ENCODE data around the gene ST3GAL6. TPM values are rescaled to one million over a fixed set of nuclear protein-coding genes. Genes with fewer than 3 reads are reported as not detected.

ST3GAL6 gene
- total RNA-seq, 3 donors from 2014 or later: 0.24 TPM; not detected in 2

DNA sequence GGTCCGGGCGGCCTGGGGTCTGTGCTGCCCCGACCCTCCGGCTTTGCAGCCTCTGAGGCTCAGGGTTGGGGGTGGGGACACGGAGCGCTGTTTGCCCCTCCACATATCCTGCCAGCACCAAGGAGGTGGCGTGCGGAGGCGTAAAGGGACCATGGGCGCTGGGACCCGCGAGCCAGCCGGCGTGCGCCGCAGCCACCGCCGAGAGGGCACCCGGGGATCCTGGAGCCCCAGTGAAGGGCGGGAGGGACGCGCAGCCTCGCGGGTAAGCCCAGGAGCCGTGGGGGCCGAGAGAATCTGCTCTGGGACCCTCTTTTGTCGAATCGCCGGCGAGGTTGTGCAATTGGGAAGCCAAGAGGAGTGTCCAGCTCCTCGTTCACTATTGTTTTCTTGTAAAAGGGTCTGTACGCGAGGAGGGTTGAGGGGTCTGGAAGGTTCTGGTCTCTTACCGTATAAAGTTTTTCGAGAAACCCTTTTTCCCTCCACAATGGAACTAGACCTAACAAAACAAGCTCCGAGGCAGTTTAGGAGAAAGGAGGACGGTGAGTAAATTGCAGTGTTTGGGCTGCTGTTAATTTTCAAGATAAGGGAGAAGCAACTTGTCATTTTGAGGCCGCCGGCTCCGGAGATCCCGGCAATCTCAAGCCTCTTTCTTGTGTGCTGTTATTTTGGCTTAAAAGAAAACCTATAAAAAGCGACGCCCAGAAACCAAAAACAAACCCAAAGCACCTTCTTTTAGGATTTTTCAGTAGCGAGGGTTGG lies 29.9 kb upstream of the ST3GAL6 start:
- DNase-seq: no peak
- Mint-ChIP-seq H3K4me1 (ENCODE audit: low read depth) (peaks cover 17% of the 10 kb centered on the region), H3K27me3 (ENCODE audit: low read depth) (peaks cover 69% of the 10 kb centered on the region), H3K4me3 (peak overlapping the region; percentile 60), H3K9me3 (no peaks in the 10 kb centered on the region), H3K36me3 (ENCODE audit: insufficient read depth) (no peaks in the 10 kb centered on the region)
- peak; percentile 37 to 39 for ATAC-seq

DNA sequence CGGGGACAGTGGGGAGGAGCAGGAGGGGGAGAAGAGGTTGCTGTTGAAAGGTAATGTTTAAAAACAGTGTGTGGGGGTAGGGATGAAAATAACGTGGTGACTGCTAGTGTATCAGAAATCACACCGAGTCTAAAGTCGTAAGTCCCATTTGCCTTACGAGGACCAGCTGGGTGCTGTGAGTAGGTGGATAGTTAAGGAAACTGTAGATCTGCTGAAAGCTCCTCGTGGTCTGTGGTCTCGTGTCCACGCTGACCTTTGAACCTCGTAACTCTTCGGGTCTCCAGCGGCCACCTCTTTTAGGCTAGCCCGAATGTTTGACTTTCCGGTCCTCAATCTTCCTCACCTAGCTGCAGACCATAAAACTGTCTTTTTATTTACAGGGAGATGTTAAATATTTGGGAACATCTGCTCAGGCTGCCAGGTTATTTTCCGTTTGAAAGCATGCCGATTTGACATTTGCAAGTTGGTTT lies 29.3 kb upstream of the ST3GAL6 start:
- H3K4me3 Mint-ChIP-seq: peak overlapping the region; percentile 60
- peaks cover 17% of the 10 kb centered on the region for H3K4me1 Mint-ChIP-seq (ENCODE audit: low read depth)
- ATAC-seq: no peak
- H3K36me3 Mint-ChIP-seq (ENCODE audit: insufficient read depth): no peaks in the 10 kb centered on the region
- H3K9me3 Mint-ChIP-seq: no peaks in the 10 kb centered on the region
- peaks cover 65% of the 10 kb centered on the region for H3K27me3 Mint-ChIP-seq (ENCODE audit: low read depth)
- no peak for DNase-seq

DNA sequence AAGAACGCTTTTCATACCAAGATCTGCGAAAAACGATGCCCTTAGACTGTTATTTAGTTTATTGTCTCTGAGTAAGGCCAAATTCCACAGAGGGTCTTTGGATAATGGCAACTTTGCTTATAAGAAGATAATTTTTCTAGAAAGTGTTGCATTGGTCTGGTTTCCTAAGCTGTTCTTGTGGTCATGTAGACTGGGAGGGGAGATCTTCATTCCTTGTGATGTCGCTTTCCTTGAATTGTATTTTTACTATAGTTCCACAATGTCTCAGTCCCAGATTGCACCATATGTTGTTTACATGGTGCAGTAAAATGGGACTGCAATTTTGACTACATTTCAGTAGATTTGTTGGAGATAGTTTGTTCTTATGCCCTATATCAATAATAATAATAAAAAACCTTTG lies 28.8 kb upstream of the ST3GAL6 start:
- DNase-seq (no peak), ATAC-seq (no peak)
- Mint-ChIP-seq H3K4me3 (no peak overlapping the region), H3K4me1 (ENCODE audit: low read depth) (peaks cover 17% of the 10 kb centered on the region), H3K27me3 (ENCODE audit: low read depth) (peaks cover 62% of the 10 kb centered on the region), H3K36me3 (ENCODE audit: insufficient read depth) (no peaks in the 10 kb centered on the region), H3K9me3 (no peaks in the 10 kb centered on the region)

GRCh38 chr3:98734735-98735134 lies 28.4 kb upstream of the ST3GAL6 start:
- no peak overlapping the region for H3K4me3 Mint-ChIP-seq
- H3K4me1 Mint-ChIP-seq (ENCODE audit: low read depth): peaks cover 17% of the 10 kb centered on the region
- DNase-seq (no peak), ATAC-seq (no peak)
- H3K36me3 Mint-ChIP-seq (ENCODE audit: insufficient read depth): no peaks in the 10 kb centered on the region
- H3K27me3 Mint-ChIP-seq (ENCODE audit: low read depth): peaks cover 59% of the 10 kb centered on the region
- H3K9me3 Mint-ChIP-seq: no peaks in the 10 kb centered on the region

DNA sequence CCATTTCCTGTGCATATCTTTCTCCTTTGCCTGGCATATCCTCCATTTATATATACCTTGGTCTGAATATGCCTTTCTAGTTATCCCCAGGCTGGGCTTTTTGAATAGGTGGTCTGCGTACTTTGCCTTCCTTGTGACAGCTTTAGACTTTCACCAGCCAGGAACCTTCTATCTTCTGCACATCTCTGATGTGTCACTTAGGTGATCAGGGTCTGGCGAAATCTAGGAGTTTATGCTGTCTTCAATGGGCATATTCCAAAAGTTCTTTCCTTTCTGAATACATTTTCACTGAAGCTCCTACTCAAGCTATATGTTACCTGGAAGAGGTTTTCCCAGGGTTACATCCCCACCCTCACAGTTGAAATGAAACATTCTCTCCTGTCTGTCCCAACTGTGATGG lies 27.8 kb upstream of the ST3GAL6 start:
- H3K4me3 Mint-ChIP-seq: no peak overlapping the region
- no peaks in the 10 kb centered on the region for H3K36me3 Mint-ChIP-seq (ENCODE audit: insufficient read depth)
- peaks cover 17% of the 10 kb centered on the region for H3K4me1 Mint-ChIP-seq (ENCODE audit: low read depth)
- H3K27me3 Mint-ChIP-seq (ENCODE audit: low read depth): peaks cover 58% of the 10 kb centered on the region
- no peaks in the 10 kb centered on the region for H3K9me3 Mint-ChIP-seq
- ATAC-seq (no peak), DNase-seq (no peak)

DNA sequence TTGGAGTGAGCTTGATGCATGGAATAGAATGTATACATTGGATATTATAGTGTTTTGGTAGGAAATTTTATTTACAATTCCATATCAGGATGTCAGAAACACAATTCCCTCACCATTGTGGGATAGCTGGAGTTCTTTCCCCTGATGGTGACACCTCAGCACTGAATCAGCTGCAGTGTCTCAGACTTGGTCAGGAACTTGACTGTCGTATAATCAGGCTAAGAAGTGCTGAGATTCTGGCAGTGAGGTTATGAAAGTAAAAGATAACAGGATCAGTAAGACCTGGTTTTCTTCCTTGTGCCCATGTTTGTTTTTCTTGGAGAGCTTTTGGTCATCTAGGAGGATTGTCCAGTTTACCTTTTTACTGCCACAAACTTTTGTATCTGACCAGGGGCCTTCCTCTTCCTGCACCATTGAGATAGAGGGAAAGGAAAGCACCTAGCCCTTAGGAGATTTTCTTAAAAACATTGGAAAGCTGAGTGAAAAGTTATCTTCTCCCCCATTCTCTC lies 27.3 kb upstream of the ST3GAL6 start:
- peaks cover 52% of the 10 kb centered on the region for H3K27me3 Mint-ChIP-seq (ENCODE audit: low read depth)

DNA sequence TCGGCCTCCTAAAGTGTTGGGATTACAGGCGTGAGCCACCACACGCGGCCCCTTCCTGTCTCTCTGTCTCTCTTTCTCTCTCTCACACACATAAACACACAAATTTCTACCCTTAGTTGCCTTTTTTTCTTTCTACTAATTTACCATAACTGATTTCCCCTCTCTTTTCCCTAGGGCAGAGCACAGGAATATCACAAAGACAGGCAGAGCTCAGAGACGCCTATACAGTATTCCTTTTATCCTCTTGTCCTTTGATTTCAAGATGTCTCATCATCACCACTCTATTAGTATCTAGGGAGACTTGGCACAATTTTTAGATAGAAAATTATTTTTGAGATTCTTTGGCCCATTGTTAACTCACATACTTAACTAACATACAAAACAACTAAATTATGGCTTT lies 25.8 kb upstream of the ST3GAL6 start:
- no peak overlapping the region for H3K4me3 Mint-ChIP-seq
- DNase-seq (no peak), ATAC-seq (no peak)
- H3K4me1 Mint-ChIP-seq (ENCODE audit: low read depth): peaks cover 12% of the 10 kb centered on the region
- no peaks in the 10 kb centered on the region for H3K9me3 Mint-ChIP-seq
- H3K36me3 Mint-ChIP-seq (ENCODE audit: insufficient read depth): no peaks in the 10 kb centered on the region
- H3K27me3 Mint-ChIP-seq (ENCODE audit: low read depth): peaks cover 46% of the 10 kb centered on the region

More for the DNA sequence above, 27.3 kb upstream of the ST3GAL6 start:
- Mint-ChIP-seq H3K36me3 (ENCODE audit: insufficient read depth) (no peaks in the 10 kb centered on the region), H3K9me3 (no peaks in the 10 kb centered on the region), H3K4me3 (no peak overlapping the region), H3K4me1 (ENCODE audit: low read depth) (peaks cover 17% of the 10 kb centered on the region)
- no peak for ATAC-seq
- DNase-seq: no peak

DNA sequence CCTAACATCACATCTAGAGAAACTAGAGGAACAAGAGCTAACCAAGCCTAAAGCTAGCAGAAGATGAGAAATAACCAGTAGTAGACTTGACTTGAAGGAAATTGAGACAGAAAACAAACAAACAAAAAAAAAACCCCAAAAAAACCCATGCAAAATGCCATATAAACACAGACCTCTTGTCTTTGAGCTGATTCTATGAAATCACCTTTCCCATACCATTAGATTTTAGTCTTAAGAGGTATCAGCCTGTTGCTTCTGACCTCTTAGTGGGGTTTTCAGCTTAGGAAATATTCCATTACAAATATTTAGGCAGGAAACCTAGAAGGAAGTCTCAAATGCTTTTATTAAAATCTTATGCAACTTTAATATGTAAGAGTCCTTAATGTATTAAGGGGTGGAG lies 23.9 kb upstream of the ST3GAL6 start:
- DNase-seq (no peak), ATAC-seq (no peak)
- Mint-ChIP-seq H3K9me3 (no peaks in the 10 kb centered on the region), H3K27me3 (ENCODE audit: low read depth) (peaks cover 36% of the 10 kb centered on the region), H3K4me3 (no peak overlapping the region), H3K36me3 (ENCODE audit: insufficient read depth) (no peaks in the 10 kb centered on the region), H3K4me1 (ENCODE audit: low read depth) (peaks cover 1% of the 10 kb centered on the region)

DNA sequence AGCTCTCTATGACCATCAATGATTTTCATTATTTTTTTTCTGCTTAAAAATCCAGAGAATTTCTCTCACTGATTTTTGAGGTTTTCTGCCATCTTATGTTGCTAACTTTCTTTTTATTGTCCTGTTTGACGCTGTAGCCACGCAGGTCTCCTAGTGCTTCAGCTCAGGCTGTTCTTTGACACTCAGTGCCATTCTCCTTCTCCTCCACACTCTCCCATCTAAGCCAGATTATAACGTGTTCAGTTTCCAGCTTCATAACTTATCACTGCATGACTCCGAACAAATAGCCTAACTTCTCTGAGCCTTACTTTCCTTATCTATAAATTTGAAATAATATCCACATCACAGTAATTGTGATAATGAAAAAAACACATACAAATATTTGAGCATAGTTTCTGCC lies 22.8 kb upstream of the ST3GAL6 start:
- H3K4me3 Mint-ChIP-seq: no peak overlapping the region
- no peaks in the 10 kb centered on the region for H3K36me3 Mint-ChIP-seq (ENCODE audit: insufficient read depth)
- H3K27me3 Mint-ChIP-seq (ENCODE audit: low read depth): peaks cover 26% of the 10 kb centered on the region
- no peak for DNase-seq
- no peaks in the 10 kb centered on the region for H3K4me1 Mint-ChIP-seq (ENCODE audit: low read depth)
- no peaks in the 10 kb centered on the region for H3K9me3 Mint-ChIP-seq
- no peak for ATAC-seq

- Mint-ChIP-seq H3K27me3 (ENCODE audit: low read depth) (peaks cover 26% of the 10 kb centered on the region), H3K4me1 (ENCODE audit: low read depth) (no peaks in the 10 kb centered on the region), H3K4me3 (no peak overlapping the region), H3K9me3 (no peaks in the 10 kb centered on the region), H3K36me3 (ENCODE audit: insufficient read depth) (no peaks in the 10 kb centered on the region)
- no peak for DNase-seq
- no peak for ATAC-seq
These were observed 21.9 kb upstream of the ST3GAL6 start for GRCh38 chr3:98741121-98741716.

- no peaks in the 10 kb centered on the region for H3K9me3 Mint-ChIP-seq
- ATAC-seq (no peak), DNase-seq (no peak)
- no peaks in the 10 kb centered on the region for H3K36me3 Mint-ChIP-seq (ENCODE audit: insufficient read depth)
- no peak overlapping the region for H3K4me3 Mint-ChIP-seq
- no peaks in the 10 kb centered on the region for H3K4me1 Mint-ChIP-seq (ENCODE audit: low read depth)
- peaks cover 17% of the 10 kb centered on the region for H3K27me3 Mint-ChIP-seq (ENCODE audit: low read depth)
These were observed 20.1 kb upstream of the ST3GAL6 start for GRCh38 chr3:98743071-98743470.

DNA sequence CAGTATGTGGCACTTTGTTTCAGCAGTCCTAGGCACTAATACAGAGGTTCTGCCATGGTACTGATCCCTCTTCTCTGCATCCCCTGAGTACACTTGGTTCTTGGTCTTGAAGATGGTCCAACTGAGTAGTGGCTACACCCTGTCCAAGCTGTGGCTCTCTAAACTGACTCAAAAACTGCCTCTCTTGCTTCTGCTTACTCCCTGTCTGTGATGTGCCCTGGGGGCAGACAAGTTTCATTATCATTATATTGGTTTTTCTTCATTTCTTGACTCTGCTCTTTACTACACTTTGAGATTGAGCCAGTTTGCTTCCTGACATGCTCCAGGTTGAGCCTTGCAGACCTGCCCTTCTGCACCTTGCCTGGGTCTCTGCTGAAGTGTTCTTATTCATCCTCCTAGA lies 18.9 kb upstream of the ST3GAL6 start:
- H3K27me3 Mint-ChIP-seq (ENCODE audit: low read depth): peaks cover 16% of the 10 kb centered on the region
- no peaks in the 10 kb centered on the region for H3K4me1 Mint-ChIP-seq (ENCODE audit: low read depth)
- H3K4me3 Mint-ChIP-seq: no peak overlapping the region
- DNase-seq: no peak
- no peaks in the 10 kb centered on the region for H3K36me3 Mint-ChIP-seq (ENCODE audit: insufficient read depth)
- ATAC-seq: no peak
- no peaks in the 10 kb centered on the region for H3K9me3 Mint-ChIP-seq

DNA sequence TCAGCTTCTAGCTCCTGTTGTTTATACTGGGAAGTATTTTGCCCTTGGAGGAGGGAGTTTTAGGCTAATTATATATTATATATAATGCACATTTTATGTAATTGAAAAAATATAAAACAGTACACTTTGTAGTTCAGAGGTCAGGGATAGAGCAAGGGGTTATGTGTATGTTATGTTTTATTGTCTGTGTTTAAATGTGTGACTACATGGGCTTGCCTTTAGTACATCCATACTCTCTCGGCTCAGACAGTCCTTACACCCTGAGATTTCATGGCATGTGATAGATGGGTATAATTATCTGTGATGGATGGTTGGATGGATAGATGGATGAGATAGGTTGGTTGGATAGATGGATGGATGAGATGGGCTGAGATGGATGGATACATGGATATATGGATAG lies 17.4 kb upstream of the ST3GAL6 start:
- DNase-seq (no peak), ATAC-seq (no peak)
- H3K4me3 Mint-ChIP-seq: no peak overlapping the region
- H3K27me3 Mint-ChIP-seq (ENCODE audit: low read depth): peaks cover 16% of the 10 kb centered on the region
- H3K36me3 Mint-ChIP-seq (ENCODE audit: insufficient read depth): no peaks in the 10 kb centered on the region
- no peaks in the 10 kb centered on the region for H3K9me3 Mint-ChIP-seq
- no peaks in the 10 kb centered on the region for H3K4me1 Mint-ChIP-seq (ENCODE audit: low read depth)

- Mint-ChIP-seq H3K9me3 (no peaks in the 10 kb centered on the region), H3K4me1 (ENCODE audit: low read depth) (no peaks in the 10 kb centered on the region), H3K27me3 (ENCODE audit: low read depth) (peaks cover 19% of the 10 kb centered on the region), H3K4me3 (no peak overlapping the region), H3K36me3 (ENCODE audit: insufficient read depth) (no peaks in the 10 kb centered on the region)
- no peak for ATAC-seq
- DNase-seq: no peak
These were observed 17.0 kb upstream of the ST3GAL6 start for GRCh38 chr3:98746122-98746521.

DNA sequence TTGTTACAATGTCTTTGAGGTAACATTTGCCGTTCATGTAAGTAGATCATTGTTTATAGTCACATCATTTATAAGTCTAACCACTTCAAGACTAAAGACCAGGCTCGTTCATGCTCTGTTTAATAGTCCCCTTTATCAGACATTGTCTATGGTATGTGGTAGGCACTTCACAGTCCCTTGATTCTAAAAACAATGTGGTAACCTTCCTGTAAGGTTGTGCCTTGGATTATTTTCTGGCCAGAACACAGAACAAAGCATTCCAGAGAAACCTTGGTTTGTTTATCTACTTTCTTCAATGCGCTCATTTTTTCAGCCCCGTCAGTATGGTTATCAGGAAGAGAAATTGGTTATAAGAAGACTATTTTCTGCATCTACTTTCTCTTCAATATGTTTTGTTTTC lies 16.3 kb upstream of the ST3GAL6 start:
- DNase-seq (no peak), ATAC-seq (no peak)
- Mint-ChIP-seq H3K27me3 (ENCODE audit: low read depth) (peaks cover 19% of the 10 kb centered on the region), H3K9me3 (no peaks in the 10 kb centered on the region), H3K4me1 (ENCODE audit: low read depth) (no peaks in the 10 kb centered on the region), H3K36me3 (ENCODE audit: insufficient read depth) (no peaks in the 10 kb centered on the region), H3K4me3 (no peak overlapping the region)

Data from activated T-cell treated with anti-CD3 and anti-CD28 coated beads, Interleukin-2, amount 50 U/mL, for 4 hours (primary cell).